H7 (cell line): ENCODE results near the gene CBY3. TPM values are rescaled to one million over a fixed set of nuclear protein-coding genes. Genes with fewer than 3 reads are reported as not detected.
A peak's percentile ranks its signal among the peaks of the same experiment; 100 is the strongest.
"Not testable (repeated sequence)": the region's sequence is repeated elsewhere in the genome, so short reads cannot be mapped to it uniquely, and the experiment has no call there.

Experiments used
- DNase-seq: peaks from one replicate; pipeline ENCODE4 v3.0.0; 2012
- H3K27me3 ChIP-seq: 2 replicates; pipeline ENCODE4 v1.6.0; 2011; ENCODE audit warnings: mild to moderate bottlenecking, low read length; ENCODE audit not compliant: control insufficient read depth, insufficient read depth
- H3K36me3 ChIP-seq: replicated peaks from 2 replicates; pipeline ENCODE4 v1.5.1; 2011; ENCODE audit warnings: low read length; ENCODE audit not compliant: control insufficient read depth, insufficient read depth
- H3K4me3 ChIP-seq: 2 replicates; pipeline ENCODE4 v1.5.1; 2011; ENCODE audit warnings: low read depth, mild to moderate bottlenecking, control low read depth, low read length, moderate library complexity; ENCODE audit not compliant: insufficient read depth
- total RNA-seq: library from RNA; depleted of rRNA; stranded (reverse); fragments of >200 nt; shearing (Covaris generic); gene quantifications from 2 replicates; pipeline ENCODE4 v1.2.3, GENCODE V29; 2014; rRNA removed

CBY3 gene
- total RNA-seq, 1 experiment from 2014 or later, result not detected

- Histone ChIP-seq H3K27me3 (no peaks in the 10 kb centered on the region), H3K4me3 (no peak overlapping the region), H3K36me3 (no peaks in the 10 kb centered on the region)
- no peak for DNase-seq
Observed at GRCh38 chr5:179648410-179648809, 32.4 kb downstream of the CBY3 start.

DNA sequence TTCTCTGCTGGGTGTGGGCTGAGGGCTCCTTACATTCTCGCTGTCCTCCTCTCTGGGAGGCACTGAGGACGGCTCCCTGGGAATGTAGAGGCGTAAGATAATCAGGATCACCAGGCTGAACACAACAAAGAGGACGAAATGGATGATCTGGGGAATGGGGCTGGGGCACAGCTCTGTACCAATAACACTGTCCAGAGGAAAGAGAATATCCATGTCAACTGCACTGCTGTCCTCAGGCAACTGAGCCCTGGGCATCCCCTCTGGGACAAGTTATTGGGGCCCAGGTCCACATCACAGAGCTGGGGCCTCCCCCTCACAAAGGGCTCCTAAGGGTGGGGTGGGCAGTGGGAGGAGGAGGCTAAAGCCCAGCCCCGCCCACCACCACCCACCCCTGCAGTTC lies 36.1 kb downstream of the CBY3 start:
- H3K4me3 ChIP-seq, DNase-seq: not testable (repeated sequence)

DNA sequence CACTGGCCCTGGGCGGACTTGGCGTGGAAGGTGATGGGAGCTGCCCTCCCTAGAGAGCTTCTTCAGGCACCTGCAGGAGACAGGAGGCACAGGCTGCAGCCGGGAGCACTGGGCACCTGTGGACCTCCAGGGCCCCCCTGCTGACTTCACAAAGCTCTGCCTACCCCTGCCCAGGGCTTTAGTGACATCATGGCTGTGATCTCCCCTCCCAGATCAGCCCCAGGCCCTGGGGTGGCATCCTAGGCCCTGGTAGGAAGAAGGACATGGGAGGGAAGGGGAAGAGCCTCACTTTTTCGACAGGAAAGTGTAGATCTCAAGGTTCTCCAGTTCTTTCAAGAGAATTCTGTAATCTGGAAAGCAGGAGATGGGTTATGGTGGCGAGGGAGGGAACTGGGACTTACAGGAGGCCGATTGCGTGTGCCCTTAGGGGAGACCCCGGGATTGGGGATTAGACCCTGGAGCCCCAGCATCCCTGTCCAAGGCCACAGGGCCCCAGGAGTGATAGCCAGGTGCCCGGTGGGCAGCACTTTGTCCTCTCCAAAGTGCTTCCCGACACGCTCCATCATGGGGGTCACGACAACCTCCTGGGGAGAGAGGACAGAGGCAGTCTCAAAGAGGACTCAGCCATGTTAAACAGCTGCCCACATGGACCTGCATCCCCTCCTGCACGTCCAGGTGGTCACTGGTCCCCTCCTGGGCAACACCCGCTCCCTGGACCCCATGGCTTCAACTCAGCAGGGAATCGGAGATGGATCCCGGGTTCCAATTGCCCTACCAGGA lies 37.5 kb downstream of the CBY3 start:
- not testable (repeated sequence) for H3K27me3 ChIP-seq, H3K36me3 ChIP-seq, H3K4me3 ChIP-seq
- peak; percentile 31 for DNase-seq

More for the DNA sequence above, 36.1 kb downstream of the CBY3 start:
- H3K36me3 ChIP-seq, H3K27me3 ChIP-seq: not testable (repeated sequence)

- H3K4me3 ChIP-seq, DNase-seq, H3K36me3 ChIP-seq, H3K27me3 ChIP-seq: not testable (repeated sequence)
Observed at GRCh38 chr5:179642626-179643025, 38.2 kb downstream of the CBY3 start.

DNA sequence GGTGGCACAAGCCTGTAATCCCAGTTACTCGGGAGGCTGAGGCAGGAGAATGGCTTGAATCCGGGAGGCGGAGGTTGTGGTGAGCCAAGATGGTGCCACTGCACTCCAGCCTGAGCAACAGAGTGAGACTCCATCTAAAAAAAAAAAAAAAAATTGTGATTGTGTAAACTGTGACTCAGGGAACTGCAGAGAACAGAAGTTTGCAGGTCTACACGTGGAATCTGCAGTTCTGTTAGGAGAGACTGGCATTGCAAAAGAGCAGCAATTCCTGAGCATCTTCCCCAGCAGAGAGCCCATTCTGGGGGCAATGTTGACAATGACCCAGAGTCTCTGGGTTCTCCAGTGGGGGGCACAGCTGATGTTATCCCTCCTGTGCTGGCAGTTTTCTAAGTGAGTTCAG lies 39.1 kb downstream of the CBY3 start:
- H3K36me3 ChIP-seq, DNase-seq, H3K27me3 ChIP-seq, H3K4me3 ChIP-seq: not testable (repeated sequence)

DNA sequence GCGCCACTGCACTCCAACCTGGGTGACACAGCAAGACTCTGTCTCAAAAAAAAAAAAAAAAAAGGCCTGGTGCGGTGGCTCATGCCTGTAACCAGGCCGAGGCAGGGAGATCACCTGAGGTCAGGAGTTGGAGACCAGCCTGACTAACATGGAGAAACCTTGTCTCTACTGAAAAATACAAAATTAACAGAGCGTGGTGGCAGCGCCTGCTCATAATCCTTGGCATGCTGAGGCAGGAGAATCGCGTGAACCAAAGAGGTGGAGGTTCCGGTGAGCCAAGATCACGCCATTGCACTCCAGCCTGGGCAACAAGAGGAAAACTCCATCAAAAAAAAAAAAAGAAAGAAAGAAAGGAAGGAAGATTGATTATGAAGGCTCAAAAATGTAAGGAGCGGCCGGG lies 41.5 kb downstream of the CBY3 start:
- not testable (repeated sequence) for DNase-seq, H3K4me3 ChIP-seq, H3K36me3 ChIP-seq, H3K27me3 ChIP-seq

DNA sequence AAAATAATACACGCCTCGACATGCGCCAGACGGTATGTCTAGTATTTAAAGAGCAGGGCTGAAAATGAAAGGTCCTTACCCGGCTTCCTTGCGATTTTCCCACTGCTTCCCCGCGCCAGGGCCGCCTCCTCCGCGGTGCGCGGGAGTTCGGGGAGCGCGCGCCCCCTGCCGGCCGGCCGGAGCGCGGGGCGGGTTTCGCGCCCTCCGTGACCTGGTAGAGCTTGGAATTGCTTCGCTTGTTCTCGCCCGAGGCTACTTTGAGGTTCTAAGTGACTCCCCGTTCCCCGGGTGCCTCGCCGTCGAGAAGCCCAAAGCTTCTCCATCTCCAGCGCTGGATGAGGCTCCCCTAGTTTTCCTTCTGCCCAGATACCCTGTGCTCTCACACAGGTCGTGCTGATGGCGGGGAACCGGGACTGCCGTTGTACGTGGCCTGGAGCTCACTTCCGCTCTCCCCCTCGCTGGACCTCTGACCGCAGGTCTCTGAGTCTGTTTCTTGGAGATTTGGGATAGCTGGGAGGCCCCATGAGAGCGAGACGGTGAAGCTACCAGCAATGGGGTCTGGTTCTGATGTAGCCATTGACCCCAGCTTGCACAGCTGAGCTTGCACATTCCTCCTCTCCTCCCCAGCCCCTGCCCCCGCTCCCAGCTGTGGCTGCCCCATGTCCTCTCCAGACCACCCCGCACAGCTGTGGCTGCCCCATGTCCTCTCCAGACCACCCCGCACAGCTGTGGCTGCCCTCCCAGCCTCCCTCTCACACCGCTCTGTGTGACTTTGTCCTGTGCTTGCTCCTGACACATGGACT lies 46.3 kb downstream of the CBY3 start:
- not testable (repeated sequence) for DNase-seq, H3K27me3 ChIP-seq, H3K36me3 ChIP-seq, H3K4me3 ChIP-seq

DNA sequence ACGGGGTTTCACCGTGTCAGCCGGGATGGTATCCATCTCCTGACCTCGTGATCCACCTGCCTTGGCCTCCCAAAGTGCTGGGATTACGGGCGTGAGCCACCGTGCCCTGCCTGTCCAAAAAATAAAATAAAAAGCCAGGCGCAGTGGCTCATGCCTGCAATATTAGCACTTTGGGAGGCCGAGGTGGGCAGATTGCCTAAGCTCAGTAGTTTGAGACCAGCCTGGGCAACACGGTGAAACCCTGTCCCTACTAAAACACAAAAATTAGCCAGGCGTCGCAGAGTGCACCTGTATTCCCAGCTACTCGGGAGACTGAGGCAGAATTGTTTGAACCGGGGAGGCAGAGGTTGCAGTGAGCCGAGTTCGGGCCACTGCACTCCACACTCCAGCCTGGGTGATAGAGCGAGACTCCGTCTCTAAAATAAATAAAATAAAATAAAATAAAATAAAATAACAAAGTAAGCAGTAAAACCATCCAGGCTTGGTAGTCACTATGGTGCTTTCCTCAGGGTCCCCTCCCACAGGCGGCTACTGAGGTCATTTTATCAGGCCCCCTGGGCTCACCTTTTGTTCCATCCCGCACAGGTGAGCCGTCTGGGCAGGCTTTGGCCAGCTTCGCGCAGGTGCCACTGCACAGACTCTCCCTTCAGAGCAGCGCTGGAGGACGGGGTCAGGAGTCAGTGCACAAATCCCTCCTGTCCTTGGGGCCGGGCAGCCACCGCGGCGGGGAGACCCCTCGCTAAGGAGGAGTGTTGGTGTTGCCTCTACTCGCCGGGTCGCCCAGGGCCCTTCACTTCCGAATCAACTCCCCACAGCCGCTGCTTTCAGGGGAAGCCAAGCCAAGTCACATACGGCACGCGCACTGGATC lies 47.1 kb downstream of the CBY3 start:
- not testable (repeated sequence) for H3K27me3 ChIP-seq, H3K4me3 ChIP-seq, H3K36me3 ChIP-seq, DNase-seq

Other genes starting within 250 kb of the CBY3 start
- gene RUFY1, start 130.5 kb downstream of the CBY3 start, total RNA-seq, result 25.5 and 27.5 TPM in 2 replicates
- 423 and 527 TPM in 2 replicates for gene HNRNPH1, start 57.4 kb downstream of the CBY3 start, total RNA-seq
- gene CANX, start 17.9 kb upstream of the CBY3 start, total RNA-seq, result 263 and 304 TPM in 2 replicates
- gene MAML1, start 51.8 kb upstream of the CBY3 start, total RNA-seq, result 21.5 and 22.3 TPM in 2 replicates
- 0.67 and 5.1 TPM in 2 replicates for gene LTC4S, start 113.0 kb upstream of the CBY3 start, total RNA-seq
- 131 and 148 TPM in 2 replicates for gene MGAT4B, start 125.8 kb upstream of the CBY3 start, total RNA-seq
- gene SQSTM1, start 139.9 kb upstream of the CBY3 start, total RNA-seq, result 161 and 184 TPM in 2 replicates
- gene MRNIP, start 177.8 kb upstream of the CBY3 start, total RNA-seq, result 34.7 and 56.2 TPM in 2 replicates
- 48.1 and 61.2 TPM in 2 replicates for gene TBC1D9B, start 226.9 kb upstream of the CBY3 start, total RNA-seq